Endothelial cell of umbilical vein (primary cell): ENCODE measurements around the gene ARHGAP10. TPM values are rescaled to one million over a fixed set of nuclear protein-coding genes. Genes with fewer than 3 reads are reported as not detected.

Source experiments
- BruUV-seq: library from RNA; stranded (reverse); fragments of 400-500 nt; replicated peaks from 2 replicates; lab custom pipeline; 2021; lab: Mats Ljungman, UMichigan
- CTCF ChIA-PET: fragments of 300-600, 350-600 bp; sonication (Branson Sonifier 250); formaldehyde crosslinking; loops from one replicate; lab custom pipeline; 2021; ENCODE audit warnings: antibody characterized with exemption, inconsistent platforms; lab: Charles Lee
- POLR2A ChIA-PET: fragments of 300-600, 350-600 bp; sonication (Branson Sonifier 250); formaldehyde crosslinking; loops from one replicate; lab custom pipeline; 2021; ENCODE audit warnings: antibody characterized with exemption, inconsistent platforms; lab: Charles Lee
- DNase-seq: peaks from one replicate; pipeline ENCODE4 v3.0.0-alpha.2; 2011; ENCODE audit warnings: low read depth, low spot score
- FAIRE-seq: peaks from 2 replicates; lab custom pipeline; 2011; peaks lifted over from hg19 to GRCh38; lab: Jason Lieb, UNC
- H2AFZ ChIP-seq: 2 replicates; pipeline ENCODE4 v1.6.0; 2012; ENCODE audit warnings: low read depth, low read length, control low read depth, inconsistent platforms
- H3K27ac ChIP-seq: 2 replicates; pipeline ENCODE4 v1.5.1; 2011; ENCODE audit warnings: low read depth, mild to moderate bottlenecking, control low read depth, low read length, moderate library complexity; ENCODE audit not compliant: insufficient read depth
- H3K27me3 ChIP-seq, 2 experiments: 2 replicates each; pipeline versions ENCODE4 v1.6.0 to v1.6.1; 2011; ENCODE audit warnings: low read length in 2 of 2, mixed read lengths in 1 of 2; ENCODE audit not compliant: control insufficient read depth in 2 of 2, insufficient read depth in 2 of 2
- H3K36me3 ChIP-seq, 2 experiments: 2 replicates in 1 of 2; 3 replicates in 1 of 2; pipeline ENCODE4 v1.5.1; 2011; ENCODE audit warnings: low read length in 2 of 2, mild to moderate bottlenecking in 1 of 2, moderate library complexity in 1 of 2; ENCODE audit not compliant: control insufficient read depth in 2 of 2, insufficient read depth in 2 of 2; ENCODE audit errors: extremely low read depth in 1 of 2
- H3K4me1 ChIP-seq: 3 replicates; pipeline ENCODE4 v1.5.1; 2011; ENCODE audit warnings: mild to moderate bottlenecking, low read length; ENCODE audit not compliant: control insufficient read depth, insufficient read depth; ENCODE audit errors: extremely low read depth
- H3K4me2 ChIP-seq: 2 replicates; pipeline ENCODE4 v1.6.1; 2011; ENCODE audit warnings: low read length, control low read depth, mixed read lengths; ENCODE audit not compliant: insufficient read depth
- H3K4me3 ChIP-seq, 3 experiments: fragments of 200-600 bp in 1 of 3; sonication (generic), shearing (Covaris generic) in 1 of 3; replicated peaks in 1 of 3; 2 replicates each; pipeline ENCODE4 v1.5.1; 2011 to 2016; ENCODE audit warnings: control low read depth in 3 of 3, low read length in 3 of 3, mild to moderate bottlenecking in 2 of 3, inconsistent platforms in 1 of 3, low read depth in 1 of 3, moderate library complexity in 1 of 3; ENCODE audit not compliant: insufficient read depth in 1 of 3
- H3K79me2 ChIP-seq: 2 replicates; pipeline ENCODE4 v1.6.0; 2012; ENCODE audit warnings: low read length, inconsistent platforms; ENCODE audit not compliant: control insufficient read depth, insufficient read depth
- H3K9ac ChIP-seq: replicated peaks from 2 replicates; pipeline ENCODE3; 2011; ENCODE audit warnings: low read length, control low read depth; ENCODE audit not compliant: insufficient read depth; ENCODE audit errors: extremely low read depth
- H3K9me1 ChIP-seq: replicated peaks from 3 replicates; pipeline ENCODE4 v1.6.0; 2011; ENCODE audit warnings: mild to moderate bottlenecking, low read length; ENCODE audit not compliant: control insufficient read depth, insufficient read depth; ENCODE audit errors: extremely low read depth
- H3K9me3 ChIP-seq: replicated peaks from 2 replicates; pipeline ENCODE4 v1.5.1; 2012; ENCODE audit warnings: low read length, inconsistent platforms; ENCODE audit not compliant: control insufficient read depth, insufficient read depth
- H4K20me1 ChIP-seq: replicated peaks from 2 replicates; pipeline ENCODE3; 2011; ENCODE audit warnings: mild to moderate bottlenecking, low read length; ENCODE audit not compliant: control insufficient read depth, insufficient read depth; ENCODE audit errors: extremely low read depth
- EZH2 ChIP-seq: IDR thresholded peaks from 2 replicates; pipeline ENCODE4 v1.6.1; 2012; ENCODE audit warnings: borderline replicate concordance, low read depth, mild to moderate bottlenecking, moderate library complexity, low read length, inconsistent platforms; ENCODE audit not compliant: severe bottlenecking
- FOS ChIP-seq: IDR thresholded peaks from 2 replicates; pipeline ENCODE4 v1.6.1; 2011; ENCODE audit warnings: mild to moderate bottlenecking, low read length, moderate library complexity, borderline replicate concordance; ENCODE audit not compliant: insufficient read depth
- GATA2 ChIP-seq: IDR thresholded peaks from 2 replicates; pipeline ENCODE4 v1.7.0; 2011; ENCODE audit warnings: low read depth, mild to moderate bottlenecking, moderate library complexity, mixed read lengths, low read length; ENCODE audit not compliant: insufficient read length, insufficient read depth
- JUN ChIP-seq: IDR thresholded peaks from 2 replicates; pipeline ENCODE4 v1.6.1; 2011; ENCODE audit warnings: borderline replicate concordance, low read depth; ENCODE audit not compliant: insufficient read length, insufficient read depth
- POLR2AphosphoS5 ChIP-seq: IDR thresholded peaks from 2 replicates; pipeline ENCODE4 v1.6.1; 2012; ENCODE audit warnings: low read depth, mild to moderate bottlenecking, control low read depth, low read length, moderate library complexity; ENCODE audit not compliant: insufficient read depth
- dilution Hi-C: fragments of 300-500 bp; cut with MboI; formaldehyde crosslinking; loops from one replicate; pipeline ENCODE4 v1.15.0; 2019; ENCODE audit warnings: low sequenced_read_pairs; ENCODE audit not compliant: extremely low pct_ligation_motif_present
- intact Hi-C: fragments of 100-400 bp; cut with micrococcal nuclease; formaldehyde crosslinking; loops from one replicate; pipeline ENCODE4 v1.10.0; 2022
- polyA plus RNA-seq, 4 experiments: library from polyadenylated mRNA; depleted of rRNA in 3 of 4; stranded (reverse) in 3 of 4; unstranded in 1 of 4; fragments of >200 nt; gene quantifications; 2 replicates each; pipeline versions ENCODE4 v1.2.1 to v1.2.3, GENCODE V29; 2011 to 2012; ENCODE audit warnings: missing spikeins in 1 of 4
- total RNA-seq: library from RNA; stranded (reverse); gene quantifications from 2 replicates; pipeline ENCODE4 v1.2.3, GENCODE V29; 2021

Gene ARHGAP10
- total and polyA plus RNA-seq, 2 donors (not counting 3 experiments of a cell fraction or from before 2014, with no cell fraction given): 20.4 to 36.7 TPM

GRCh38 chr4:147780137-147780777 is 48.4 kb downstream of the ARHGAP10 start:
- intact Hi-C loops: no loop called here
- TF ChIP-seq EZH2: no peak
- no peak for TF ChIP-seq GATA2
- TF ChIP-seq JUN: no peak
- BruUV-seq: no TSS peak
- Histone ChIP-seq H3K9me3 (no peaks in the 10 kb centered on the region), H2AFZ (no peak overlapping the region), H3K79me2 (peaks cover 25% of the 10 kb centered on the region), H4K20me1 (no peaks in the 10 kb centered on the region), H3K36me3 (no peaks in the 10 kb centered on the region), H3K4me1 (peaks cover 26% of the 10 kb centered on the region), H3K9ac (no peak overlapping the region), H3K27me3 (no peaks in the 10 kb centered on the region), H3K4me2 (no peak overlapping the region), H3K9me1 (no peaks in the 10 kb centered on the region), H3K4me3 (no peak overlapping the region), H3K27ac (no peak overlapping the region)
- CTCF ChIA-PET: interaction anchor here (0.9 to 1.5 kb wide), 3 partner anchors 15 to 86 kb away, joined by 3 to 6 read pairs (median 4); no protein-coding TSS in a partner anchor
- DNase-seq (no peak), FAIRE-seq (no peak)
- dilution Hi-C loops: no loop called here
- POLR2A ChIA-PET: no interaction called here

GRCh38 chr4:147782087-147782781 is 50.3 kb downstream of the ARHGAP10 start:
- peak; percentile 30 for DNase-seq
- Histone ChIP-seq H3K27ac (no peak overlapping the region), H3K4me3 (no peak overlapping the region), H3K9me1 (no peaks in the 10 kb centered on the region), H4K20me1 (no peaks in the 10 kb centered on the region), H3K27me3 (no peaks in the 10 kb centered on the region), H3K9me3 (no peaks in the 10 kb centered on the region), H3K4me2 (peak overlapping the region; percentile 17), H3K79me2 (peaks cover 19% of the 10 kb centered on the region), H3K4me1 (peaks cover 18% of the 10 kb centered on the region), H3K9ac (no peak overlapping the region), H2AFZ (no peak overlapping the region), H3K36me3 (no peaks in the 10 kb centered on the region)
- no peak for TF ChIP-seq POLR2AphosphoS5
- TF ChIP-seq GATA2: no peak
- TF ChIP-seq FOS: peak; percentile 8
- BruUV-seq: no TSS peak
- CTCF ChIA-PET: interaction anchor here (1.0 to 1.9 kb wide), 2 partner anchors 49 to 84 kb away, joined by 3 to 10 read pairs; no protein-coding TSS in a partner anchor
- dilution Hi-C loops (no loop called here), intact Hi-C loops (no loop called here)
- POLR2A ChIA-PET: no interaction called here
- peak; percentile 84 for FAIRE-seq
